Mesodermal cell (in vitro differentiated cells): ENCODE measurements around the gene IFNA1.

Source experiments
- H3K27ac ChIP-seq: 2 replicates; pipeline ENCODE4 v1.7.0; 2013; ENCODE audit warnings: mild to moderate bottlenecking, low read depth, low read length, moderate library complexity; ENCODE audit not compliant: severe bottlenecking
- H3K36me3 ChIP-seq: 2 replicates; pipeline ENCODE4 v1.7.1; 2013; ENCODE audit warnings: mild to moderate bottlenecking, low read length, moderate library complexity; ENCODE audit not compliant: control insufficient read depth, insufficient read depth
- H3K4me1 ChIP-seq: one replicate; pipeline ENCODE4 v1.7.1; 2013; ENCODE audit warnings: mild to moderate bottlenecking, low read length; ENCODE audit not compliant: insufficient read depth, control insufficient read depth, poor library complexity, severe bottlenecking
- H3K4me3 ChIP-seq: 2 replicates; pipeline ENCODE4 v1.7.0; 2013; ENCODE audit warnings: low read length, control low read depth, mild to moderate bottlenecking; ENCODE audit not compliant: insufficient read depth, poor library complexity, severe bottlenecking; ENCODE audit errors: extremely low read depth
- H3K9me3 ChIP-seq: 2 replicates; pipeline ENCODE4 v1.7.1; 2013; ENCODE audit warnings: mild to moderate bottlenecking, low read length, moderate library complexity; ENCODE audit not compliant: control insufficient read depth
- WGBS, 2 experiments: methylation state at CpG; one replicate each; pipeline ENCODE4 v1.1.5; 2013; ENCODE audit warnings: missing lambda C conversion rate in 2 of 2; ENCODE audit not compliant: insufficient coverage in 2 of 2; 5-methylcytosine and 5-hydroxymethylcytosine counted together

Gene IFNA1

GRCh38 chr9:21450733-21451394 lies 10.6 kb downstream of the IFNA1 start:
- Histone ChIP-seq H3K27ac (no peak overlapping the region), H3K4me1 (peaks cover 9% of the 10 kb centered on the region), H3K36me3 (no peaks in the 10 kb centered on the region), H3K9me3 (no peaks in the 10 kb centered on the region), H3K4me3 (no peak overlapping the region)
- no CpG with 5 or more reads among the region's 4 CpGs for WGBS, 2 experiments

DNA sequence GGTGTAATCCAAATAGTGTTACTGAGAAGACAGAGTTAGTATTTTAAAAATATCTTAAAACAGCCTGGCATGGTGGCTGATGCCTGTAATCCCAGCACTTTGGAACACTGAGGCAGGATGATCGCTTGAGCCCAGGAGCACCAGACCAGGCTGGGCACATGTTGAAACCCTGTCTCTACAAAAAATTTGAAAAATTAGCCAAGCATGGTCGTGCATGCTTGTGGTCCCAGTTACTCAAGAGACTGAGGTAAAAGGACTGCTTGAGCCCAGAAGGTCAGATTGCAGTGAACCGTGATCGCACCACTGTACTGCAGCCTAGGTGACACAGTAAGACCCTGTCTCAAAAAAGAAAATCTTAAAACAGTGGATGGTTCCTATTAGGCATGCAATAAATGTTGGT lies 12.4 kb downstream of the IFNA1 start:
- Histone ChIP-seq H3K9me3 (no peaks in the 10 kb centered on the region), H3K4me1 (peaks cover 9% of the 10 kb centered on the region), H3K4me3 (no peak overlapping the region), H3K36me3 (no peaks in the 10 kb centered on the region), H3K27ac (no peak overlapping the region)
- 92 to 100% methylated on average over 4 of the region's 4 CpGs for WGBS, 2 experiments

- Histone ChIP-seq H3K4me3 (no peak overlapping the region), H3K27ac (no peak overlapping the region), H3K9me3 (no peaks in the 10 kb centered on the region), H3K36me3 (no peaks in the 10 kb centered on the region), H3K4me1 (peaks cover 9% of the 10 kb centered on the region)
- WGBS, 2 experiments, result 100% methylated on average over 1 of the region's 2 CpGs; no CpG with 5 or more reads in 1 of the 2 experiments
These were observed 13.9 kb downstream of the IFNA1 start for GRCh38 chr9:21454149-21454548.

DNA sequence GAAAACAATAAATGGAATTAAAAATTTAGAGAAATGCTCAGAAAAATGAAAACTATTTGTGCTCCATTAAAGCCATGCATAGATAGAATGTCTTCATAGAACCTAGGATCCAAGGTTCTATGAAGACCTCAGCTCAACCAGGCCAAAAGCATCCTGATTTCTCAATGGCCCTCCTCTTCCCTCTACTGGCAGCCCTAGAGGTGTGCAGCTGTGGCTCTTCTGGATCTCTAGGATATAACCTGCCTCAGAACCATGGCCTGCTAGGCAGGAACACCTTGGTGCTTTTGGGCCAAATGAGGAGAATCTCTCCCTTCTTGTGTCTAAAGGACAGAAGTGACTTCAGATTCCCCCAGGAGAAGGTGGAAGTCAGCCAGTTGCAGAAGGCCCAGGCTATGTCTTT lies 15.1 kb downstream of the IFNA1 start:
- H3K4me3 ChIP-seq, result no peak overlapping the region
- H3K4me1 ChIP-seq, result peaks cover 9% of the 10 kb centered on the region
- no peak overlapping the region for H3K27ac ChIP-seq
- no peaks in the 10 kb centered on the region for H3K36me3 ChIP-seq
- H3K9me3 ChIP-seq, result no peaks in the 10 kb centered on the region

GRCh38 chr9:21461377-21461776 lies 21.1 kb downstream of the IFNA1 start:
- H3K4me1 ChIP-seq, result no peaks in the 10 kb centered on the region
- H3K9me3 ChIP-seq, result peaks cover 10% of the 10 kb centered on the region
- H3K36me3 ChIP-seq, result no peaks in the 10 kb centered on the region
- H3K27ac ChIP-seq, result no peak overlapping the region
- H3K4me3 ChIP-seq, result no peak overlapping the region
- no CpG with 5 or more reads among the region's 1 CpG for WGBS, 2 experiments

GRCh38 chr9:21465138-21465537 lies 24.9 kb downstream of the IFNA1 start:
- H3K9me3 ChIP-seq, result peaks cover 10% of the 10 kb centered on the region
- H3K4me1 ChIP-seq, result no peaks in the 10 kb centered on the region
- 100% methylated on average over 2 to 3 of the region's 5 CpGs for WGBS, 2 experiments
- no peak overlapping the region for H3K27ac ChIP-seq
- H3K4me3 ChIP-seq, result no peak overlapping the region
- no peaks in the 10 kb centered on the region for H3K36me3 ChIP-seq

- H3K27ac ChIP-seq, result no peak overlapping the region
- H3K4me1 ChIP-seq, result no peaks in the 10 kb centered on the region
- peaks cover 10% of the 10 kb centered on the region for H3K9me3 ChIP-seq
- no peak overlapping the region for H3K4me3 ChIP-seq
- no peaks in the 10 kb centered on the region for H3K36me3 ChIP-seq
These were observed 25.8 kb downstream of the IFNA1 start for GRCh38 chr9:21465859-21466518.

GRCh38 chr9:21470126-21470525 lies 29.9 kb downstream of the IFNA1 start:
- Histone ChIP-seq H3K9me3 (no peaks in the 10 kb centered on the region), H3K4me3 (no peak overlapping the region), H3K4me1 (no peaks in the 10 kb centered on the region), H3K36me3 (no peaks in the 10 kb centered on the region), H3K27ac (no peak overlapping the region)
- WGBS, 2 experiments, result 94% methylated on average over 3 to 5 of the region's 5 CpGs

DNA sequence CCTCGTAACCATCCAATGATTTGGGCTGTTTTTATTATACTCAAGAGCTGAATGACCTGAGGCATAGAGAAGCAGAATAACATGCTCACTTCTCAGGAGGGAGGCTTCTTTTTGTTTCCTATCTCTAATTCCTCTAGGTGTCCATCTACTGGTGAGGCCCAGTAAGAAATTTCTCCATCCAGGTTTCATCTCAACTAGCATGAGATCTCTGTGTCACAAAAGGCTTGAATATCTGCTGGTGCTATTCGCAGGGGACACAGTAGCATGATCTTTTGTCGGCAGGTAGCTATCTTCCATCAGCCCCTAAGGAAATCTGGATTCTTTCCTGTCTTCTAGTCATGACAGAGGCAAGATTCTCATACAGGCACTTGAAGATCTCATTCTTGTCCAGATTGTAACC lies 33.0 kb downstream of the IFNA1 start:
- Histone ChIP-seq H3K27ac (no peak overlapping the region), H3K4me3 (no peak overlapping the region), H3K36me3 (no peaks in the 10 kb centered on the region), H3K9me3 (no peaks in the 10 kb centered on the region), H3K4me1 (no peaks in the 10 kb centered on the region)
- WGBS, 2 experiments, result 89 to 96% methylated on average over 2 to 3 of the region's 3 CpGs

GRCh38 chr9:21477466-21477865 lies 37.2 kb downstream of the IFNA1 start:
- H3K27ac ChIP-seq, result no peak overlapping the region
- WGBS, 2 experiments, result 100% methylated on average over 2 of the region's 2 CpGs; no CpG with 5 or more reads in 1 of the 2 experiments
- H3K4me1 ChIP-seq, result no peaks in the 10 kb centered on the region
- no peaks in the 10 kb centered on the region for H3K9me3 ChIP-seq
- H3K4me3 ChIP-seq, result no peak overlapping the region
- no peaks in the 10 kb centered on the region for H3K36me3 ChIP-seq

GRCh38 chr9:21479152-21479702 lies 39.0 kb downstream of the IFNA1 start:
- Histone ChIP-seq H3K9me3 (no peaks in the 10 kb centered on the region), H3K4me3 (no peak overlapping the region), H3K36me3 (no peaks in the 10 kb centered on the region), H3K27ac (no peak overlapping the region), H3K4me1 (no peaks in the 10 kb centered on the region)
- WGBS, 2 experiments, result 79 to 86% methylated on average over 6 to 7 of the region's 8 CpGs
